HCT116 (cell line): ENCODE data around the gene CEP131. TPM values are rescaled to one million over a fixed set of nuclear protein-coding genes. Genes with fewer than 3 reads are reported as not detected.

Experiments used
- EGR1 ChIP-seq: IDR thresholded peaks from 2 replicates; pipeline ENCODE4 v1.6.1; 2012; ENCODE audit warnings: low read depth
- EZH2 ChIP-seq: fragments of 200-600 bp; sonication (generic); IDR thresholded peaks from 2 replicates; pipeline ENCODE4 v1.6.1; 2017; ENCODE audit warnings: antibody characterized with exemption, mixed run types
- POLR2AphosphoS5 ChIP-seq: IDR thresholded peaks from 2 replicates; pipeline ENCODE4 v1.6.1; 2011; ENCODE audit warnings: mild to moderate bottlenecking, low read depth, low read length, moderate library complexity
- SIN3A ChIP-seq: IDR thresholded peaks from 2 replicates; pipeline ENCODE4 v1.6.1; 2012; ENCODE audit warnings: low read depth
- YY1 ChIP-seq: IDR thresholded peaks from 2 replicates; pipeline ENCODE4 v1.6.1; 2011; ENCODE audit warnings: low read length, low read depth, moderate library complexity, mild to moderate bottlenecking; ENCODE audit not compliant: insufficient replicate concordance; ENCODE audit errors: extremely low read depth
- ZNF274 ChIP-seq: fragments of 200-500 bp; sonication (Bioruptor generic); IDR thresholded peaks from 2 replicates; pipeline ENCODE4 v1.6.1; 2014; ENCODE audit warnings: mild to moderate bottlenecking, low read depth, low read length, inconsistent platforms
- total RNA-seq: library from RNA; stranded (reverse); gene quantifications from one replicate; pipeline ENCODE4 v1.2.1, GENCODE V29; 2021; ENCODE audit not compliant: unreplicated experiment
- TF ChIP-seq, protein P1 (sequence below): IDR thresholded peaks from 2 replicates; pipeline ENCODE4 v1.6.1; 2011; ENCODE audit warnings: mild to moderate bottlenecking, low read length, moderate library complexity; ENCODE audit not compliant: insufficient replicate concordance; ENCODE audit errors: extremely low read depth
- TF ChIP-seq, protein P2 (sequence below), 3 experiments: fragments of 200-600 bp in 1 of 3; sonication (generic) in 1 of 3; IDR thresholded peaks in 2 of 3; conservative IDR thresholded peaks in 1 of 3; 2 replicates each; pipeline ENCODE4 v1.5.1; 2012 to 2017; ENCODE audit warnings: low read depth in 2 of 3, low read length in 2 of 3, antibody characterized with exemption in 1 of 3, borderline replicate concordance in 1 of 3, control low read depth in 1 of 3, mild to moderate bottlenecking in 1 of 3, mixed read lengths in 1 of 3, mixed run types in 1 of 3, moderate library complexity in 1 of 3; ENCODE audit not compliant: insufficient read depth in 1 of 3

CEP131 gene
- total RNA-seq, 1 experiment from 2014 or later = 30.2 TPM

DNA sequence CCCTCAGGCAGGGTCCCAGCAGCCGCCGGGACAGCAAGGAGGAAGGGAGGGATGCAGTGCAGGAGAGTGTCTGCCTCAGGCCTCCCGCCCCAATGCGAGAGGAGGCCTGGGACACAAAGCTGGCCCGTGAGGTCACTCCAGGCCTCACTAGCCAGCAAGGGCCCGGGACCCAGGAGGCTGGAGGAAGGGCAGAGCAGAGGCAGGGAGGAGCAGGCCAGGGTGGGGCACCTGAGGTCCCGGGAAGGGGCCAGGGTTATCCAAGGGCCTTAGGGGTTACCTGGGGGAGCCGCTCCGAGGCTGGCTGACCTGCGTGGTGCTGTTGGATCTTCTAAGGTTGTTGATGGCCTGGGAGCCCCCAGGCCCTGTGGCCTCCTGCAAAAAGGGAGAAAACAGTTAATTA is 14.1 kb downstream of the CEP131 start (continued):
- TF ChIP-seq YY1 (no peak), ZNF274 (no peak), SIN3A (no peak), EGR1 (no peak), EZH2 (no peak), POLR2AphosphoS5 (no peak)
- TF ChIP-seq, protein P1, sequence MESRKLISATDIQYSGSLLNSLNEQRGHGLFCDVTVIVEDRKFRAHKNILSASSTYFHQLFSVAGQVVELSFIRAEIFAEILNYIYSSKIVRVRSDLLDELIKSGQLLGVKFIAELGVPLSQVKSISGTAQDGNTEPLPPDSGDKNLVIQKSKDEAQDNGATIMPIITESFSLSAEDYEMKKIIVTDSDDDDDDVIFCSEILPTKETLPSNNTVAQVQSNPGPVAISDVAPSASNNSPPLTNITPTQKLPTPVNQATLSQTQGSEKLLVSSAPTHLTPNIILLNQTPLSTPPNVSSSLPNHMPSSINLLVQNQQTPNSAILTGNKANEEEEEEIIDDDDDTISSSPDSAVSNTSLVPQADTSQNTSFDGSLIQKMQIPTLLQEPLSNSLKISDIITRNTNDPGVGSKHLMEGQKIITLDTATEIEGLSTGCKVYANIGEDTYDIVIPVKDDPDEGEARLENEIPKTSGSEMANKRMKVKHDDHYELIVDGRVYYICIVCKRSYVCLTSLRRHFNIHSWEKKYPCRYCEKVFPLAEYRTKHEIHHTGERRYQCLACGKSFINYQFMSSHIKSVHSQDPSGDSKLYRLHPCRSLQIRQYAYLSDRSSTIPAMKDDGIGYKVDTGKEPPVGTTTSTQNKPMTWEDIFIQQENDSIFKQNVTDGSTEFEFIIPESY = no peak
- TF ChIP-seq, protein P2, sequence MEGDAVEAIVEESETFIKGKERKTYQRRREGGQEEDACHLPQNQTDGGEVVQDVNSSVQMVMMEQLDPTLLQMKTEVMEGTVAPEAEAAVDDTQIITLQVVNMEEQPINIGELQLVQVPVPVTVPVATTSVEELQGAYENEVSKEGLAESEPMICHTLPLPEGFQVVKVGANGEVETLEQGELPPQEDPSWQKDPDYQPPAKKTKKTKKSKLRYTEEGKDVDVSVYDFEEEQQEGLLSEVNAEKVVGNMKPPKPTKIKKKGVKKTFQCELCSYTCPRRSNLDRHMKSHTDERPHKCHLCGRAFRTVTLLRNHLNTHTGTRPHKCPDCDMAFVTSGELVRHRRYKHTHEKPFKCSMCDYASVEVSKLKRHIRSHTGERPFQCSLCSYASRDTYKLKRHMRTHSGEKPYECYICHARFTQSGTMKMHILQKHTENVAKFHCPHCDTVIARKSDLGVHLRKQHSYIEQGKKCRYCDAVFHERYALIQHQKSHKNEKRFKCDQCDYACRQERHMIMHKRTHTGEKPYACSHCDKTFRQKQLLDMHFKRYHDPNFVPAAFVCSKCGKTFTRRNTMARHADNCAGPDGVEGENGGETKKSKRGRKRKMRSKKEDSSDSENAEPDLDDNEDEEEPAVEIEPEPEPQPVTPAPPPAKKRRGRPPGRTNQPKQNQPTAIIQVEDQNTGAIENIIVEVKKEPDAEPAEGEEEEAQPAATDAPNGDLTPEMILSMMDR (IDR thresholded peaks at IDR 0.05 in 2 of 3, conservative IDR thresholded peaks at IDR 0.05 in 1 of 3; ENCODE audit: borderline replicate concordance in 1 of 3, insufficient read depth in 1 of 3, low read depth in 2 of 3, low read length in 2 of 3) = no peak
